Common myeloid progenitor, CD34-positive (primary cell): ENCODE data around the gene DENND6B.

ENCODE experiments used
- CTCF ChIA-PET: fragments of 350-600 bp; sonication (Branson Sonifier 250); formaldehyde crosslinking; loops from one replicate; lab custom pipeline; 2021; ENCODE audit warnings: antibody characterized with exemption; lab: Charles Lee
- POLR2A ChIA-PET: fragments of 350-600 bp; sonication (Branson Sonifier 250); formaldehyde crosslinking; loops from one replicate; lab custom pipeline; 2021; ENCODE audit warnings: antibody characterized with exemption; lab: Charles Lee
- DNase-seq, 3 donors: peaks; one replicate each; pipeline versions ENCODE4 v3.0.0 to v3.0.0-alpha.2; 2013
- H3K27ac ChIP-seq, 2 experiments: 1 replicate in 1 of 2; 2 replicates in 1 of 2; pipeline ENCODE4 v1.7.0; 2013; ENCODE audit warnings: inconsistent platforms in 2 of 2, low read length in 2 of 2, mild to moderate bottlenecking in 2 of 2, low read depth in 1 of 2, moderate library complexity in 1 of 2; ENCODE audit not compliant: severe bottlenecking in 2 of 2, insufficient read depth in 1 of 2, poor library complexity in 1 of 2
- H3K27me3 ChIP-seq, 5 experiments: replicated peaks in 2 of 5; 1 replicate in 3 of 5; 2 replicates in 2 of 5; pipeline versions ENCODE4 v1.6.1 to v1.7.0; 2013; ENCODE audit warnings: low read length in 4 of 5, mild to moderate bottlenecking in 2 of 5, moderate library complexity in 2 of 5, inconsistent platforms in 1 of 5; ENCODE audit not compliant: insufficient read depth in 5 of 5, control insufficient read depth in 4 of 5
- H3K36me3 ChIP-seq, 4 experiments: 1 replicate in 2 of 4; 2 replicates in 2 of 4; pipeline versions ENCODE4 v1.6.1 to v1.7.0; 2013; ENCODE audit warnings: low read length in 3 of 4, control low read depth in 1 of 4, mild to moderate bottlenecking in 1 of 4; ENCODE audit not compliant: control insufficient read depth in 4 of 4, insufficient read depth in 4 of 4
- H3K4me1 ChIP-seq, 4 experiments: 1 replicate in 3 of 4; 2 replicates in 1 of 4; pipeline versions ENCODE4 v1.6.1 to v1.7.1; 2013; ENCODE audit warnings: low read length in 3 of 4, mild to moderate bottlenecking in 3 of 4, control low read depth in 1 of 4, inconsistent platforms in 1 of 4, moderate library complexity in 1 of 4; ENCODE audit not compliant: control insufficient read depth in 4 of 4, insufficient read depth in 4 of 4; ENCODE audit errors: control extremely low read depth in 1 of 4
- H3K4me3 ChIP-seq, 7 experiments: 1 replicate in 4 of 7; 2 replicates in 3 of 7; pipeline versions ENCODE4 v1.5.1 to v1.7.0; 2013; ENCODE audit warnings: mild to moderate bottlenecking in 7 of 7, low read length in 6 of 7, moderate library complexity in 6 of 7, inconsistent platforms in 2 of 7, low read depth in 2 of 7, control low read depth in 1 of 7; ENCODE audit not compliant: insufficient read depth in 4 of 7, control insufficient read depth in 1 of 7; ENCODE audit errors: extremely low read depth in 1 of 7
- H3K9me3 ChIP-seq, 5 experiments: 1 replicate in 4 of 5; 2 replicates in 1 of 5; pipeline versions ENCODE4 v1.6.1 to v1.7.1; 2013; ENCODE audit warnings: low read length in 4 of 5, mild to moderate bottlenecking in 2 of 5, inconsistent platforms in 1 of 5, low read depth in 1 of 5, moderate library complexity in 1 of 5; ENCODE audit not compliant: control insufficient read depth in 4 of 5, insufficient read depth in 2 of 5; ENCODE audit errors: control extremely low read depth in 1 of 5
- WGBS: methylation state at CpG from one replicate; pipeline ENCODE4 v1.1.5; 2013; ENCODE audit not compliant: insufficient coverage; 5-methylcytosine and 5-hydroxymethylcytosine counted together

The DENND6B gene

GRCh38 chr22:50268655-50269113, 58.1 kb downstream of the DENND6B start:
- CTCF ChIA-PET = interaction anchor here (0.8 to 1.6 kb wide), 2 partner anchors 13 to 73 kb away, joined by 3 to 6 read pairs; no protein-coding TSS in a partner anchor
- Histone ChIP-seq H3K4me3 (no peak overlapping the region), H3K36me3 (peaks cover 0 to 8% (median 4%) of the 10 kb centered on the region in 4 experiments), H3K27ac (no peak overlapping the region), H3K4me1 (peaks cover 0 to 47% (median 38%) of the 10 kb centered on the region in 4 experiments), H3K9me3 (peaks cover 0 to 8% (median 0%) of the 10 kb centered on the region in 5 experiments), H3K27me3 (peaks cover 0 to 14% (median 4%) of the 10 kb centered on the region in 5 experiments)
- POLR2A ChIA-PET = no interaction called here
- 77% methylated on average over 6 of the region's 9 CpGs for WGBS
- no peak for DNase-seq

- peaks cover 0 to 14% (median 4%) of the 10 kb centered on the region in 5 experiments for H3K27me3 ChIP-seq
- H3K36me3 ChIP-seq = peaks cover 0 to 8% (median 4%) of the 10 kb centered on the region in 4 experiments
- H3K9me3 ChIP-seq = peaks cover 0 to 8% (median 0%) of the 10 kb centered on the region in 5 experiments
- peak; percentile 79 to 84 (median 81) for DNase-seq
- H3K27ac ChIP-seq = no peak overlapping the region
- WGBS = 34% methylated on average over 50 of the region's 75 CpGs
- POLR2A ChIA-PET = no interaction called here
- H3K4me3 ChIP-seq = peak overlapping the region in 1 of 7 experiments; percentile 23
- CTCF ChIA-PET = interaction anchor here (0.8 to 2.5 kb wide), 4 partner anchors 13 to 74 kb away, joined by 3 to 20 read pairs (median 4); partner anchors contain the start of gene HDAC10
- peaks cover 0 to 54% (median 43%) of the 10 kb centered on the region in 4 experiments for H3K4me1 ChIP-seq
These were observed 59.0 kb downstream of the DENND6B start for GRCh38 chr22:50267591-50268390.

- no peak for DNase-seq
- Histone ChIP-seq H3K4me3 (no peak overlapping the region), H3K27me3 (peaks cover 0 to 11% (median 3%) of the 10 kb centered on the region in 5 experiments), H3K36me3 (peaks cover 0 to 8% (median 4%) of the 10 kb centered on the region in 4 experiments), H3K27ac (no peak overlapping the region), H3K9me3 (peaks cover 0 to 8% (median 0%) of the 10 kb centered on the region in 5 experiments), H3K4me1 (peaks cover 0 to 54% (median 47%) of the 10 kb centered on the region in 4 experiments)
- CTCF ChIA-PET = interaction anchor here (0.5 to 2.5 kb wide), 3 partner anchors 15 to 159 kb away, joined by 3 to 20 read pairs (median 3); partner anchors contain the start of gene HDAC10
- 92% methylated on average over 37 of the region's 37 CpGs for WGBS
- POLR2A ChIA-PET = no interaction called here
These were observed 59.8 kb downstream of the DENND6B start for GRCh38 chr22:50266994-50267393.

- peaks cover 0 to 8% (median 0%) of the 10 kb centered on the region in 5 experiments for H3K9me3 ChIP-seq
- POLR2A ChIA-PET = no interaction called here
- peaks cover 0 to 48% (median 44%) of the 10 kb centered on the region in 4 experiments for H3K4me1 ChIP-seq
- CTCF ChIA-PET = interaction anchor here (1.2 to 3.8 kb wide), 4 partner anchors 8 to 77 kb away, joined by 3 to 31 read pairs (median 6); partner anchors contain the start of gene HDAC10
- DNase-seq = no peak
- no peak overlapping the region for H3K4me3 ChIP-seq
- no peak overlapping the region for H3K27ac ChIP-seq
- peaks cover 0 to 4% (median 0%) of the 10 kb centered on the region in 5 experiments for H3K27me3 ChIP-seq
- peaks cover 0 to 8% (median 4%) of the 10 kb centered on the region in 4 experiments for H3K36me3 ChIP-seq
- WGBS = 94% methylated on average over 11 of the region's 15 CpGs
These were observed 61.7 kb downstream of the DENND6B start for GRCh38 chr22:50264946-50265669.

- CTCF ChIA-PET = interaction anchor here (1.2 to 3.8 kb wide), 5 partner anchors 8 to 78 kb away, joined by 3 to 31 read pairs (median 5); partner anchors contain the start of gene HDAC10
- WGBS = 97% methylated on average over 15 of the region's 15 CpGs
- Histone ChIP-seq H3K4me1 (peaks cover 0 to 41% (median 38%) of the 10 kb centered on the region in 4 experiments), H3K4me3 (no peak overlapping the region), H3K9me3 (peaks cover 0 to 8% (median 0%) of the 10 kb centered on the region in 5 experiments), H3K27me3 (peaks cover 0 to 4% (median 0%) of the 10 kb centered on the region in 5 experiments), H3K36me3 (peaks cover 0 to 8% (median 4%) of the 10 kb centered on the region in 4 experiments), H3K27ac (no peak overlapping the region)
- POLR2A ChIA-PET = no interaction called here
- DNase-seq = no peak
These were observed 62.6 kb downstream of the DENND6B start for GRCh38 chr22:50264104-50264745.

GRCh38 chr22:50262973-50263617, 63.7 kb downstream of the DENND6B start:
- POLR2A ChIA-PET = no interaction called here
- 81% methylated on average over 9 of the region's 9 CpGs for WGBS
- Histone ChIP-seq H3K27me3 (no peaks in the 10 kb centered on the region), H3K27ac (no peak overlapping the region), H3K4me3 (peak overlapping the region in 1 of 7 experiments; percentile 72), H3K9me3 (peaks cover 0 to 8% (median 0%) of the 10 kb centered on the region in 5 experiments), H3K4me1 (peaks cover 0 to 30% (median 27%) of the 10 kb centered on the region in 4 experiments), H3K36me3 (peaks cover 0 to 16% (median 7%) of the 10 kb centered on the region in 4 experiments)
- no peak for DNase-seq
- CTCF ChIA-PET = interaction anchor here (0.5 to 3.8 kb wide), 5 partner anchors 10 to 97 kb away, joined by 3 to 31 read pairs (median 6); partner anchors contain the start of gene HDAC10
